Measurements from ENCODE around the gene IL22.
A peak's percentile ranks its signal among the peaks of the same experiment; 100 is the strongest.

The IL22 gene

DNA sequence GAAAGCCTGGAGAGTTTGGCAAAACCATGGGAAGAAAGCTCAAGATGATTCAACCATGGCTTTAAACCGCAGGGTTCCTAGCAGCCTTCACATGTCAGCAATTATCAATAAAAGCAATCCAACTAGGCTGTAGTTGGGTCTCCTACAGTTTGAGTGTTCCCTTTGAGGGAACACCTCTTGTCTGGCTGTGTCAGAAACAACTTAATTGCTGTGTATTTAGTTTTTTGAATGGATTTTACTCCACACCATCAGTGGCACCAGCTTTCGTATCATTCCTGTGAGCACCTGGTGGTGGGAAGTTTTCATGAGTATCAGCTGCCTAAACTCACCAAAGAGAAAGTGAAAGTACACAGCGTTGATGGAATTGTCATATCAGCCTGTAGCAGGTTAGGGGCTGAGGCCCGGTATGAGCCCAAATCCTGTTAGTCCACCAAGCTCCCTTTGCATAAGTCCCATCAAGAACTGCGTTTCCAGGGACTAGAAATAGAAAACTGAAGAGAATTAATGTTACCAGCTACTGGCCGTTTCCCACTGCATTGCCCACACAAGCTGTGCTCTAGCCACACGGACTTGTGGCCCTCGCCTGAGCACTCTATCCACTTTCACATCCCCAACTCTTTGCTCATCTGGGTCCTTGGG, 16.9 kb downstream of the IL22 start:
- H3K4me3 ChIP-seq (ENCODE audit: low read depth, low read length): peak overlapping the region; percentile 44
- TF ChIP-seq, protein P1, sequence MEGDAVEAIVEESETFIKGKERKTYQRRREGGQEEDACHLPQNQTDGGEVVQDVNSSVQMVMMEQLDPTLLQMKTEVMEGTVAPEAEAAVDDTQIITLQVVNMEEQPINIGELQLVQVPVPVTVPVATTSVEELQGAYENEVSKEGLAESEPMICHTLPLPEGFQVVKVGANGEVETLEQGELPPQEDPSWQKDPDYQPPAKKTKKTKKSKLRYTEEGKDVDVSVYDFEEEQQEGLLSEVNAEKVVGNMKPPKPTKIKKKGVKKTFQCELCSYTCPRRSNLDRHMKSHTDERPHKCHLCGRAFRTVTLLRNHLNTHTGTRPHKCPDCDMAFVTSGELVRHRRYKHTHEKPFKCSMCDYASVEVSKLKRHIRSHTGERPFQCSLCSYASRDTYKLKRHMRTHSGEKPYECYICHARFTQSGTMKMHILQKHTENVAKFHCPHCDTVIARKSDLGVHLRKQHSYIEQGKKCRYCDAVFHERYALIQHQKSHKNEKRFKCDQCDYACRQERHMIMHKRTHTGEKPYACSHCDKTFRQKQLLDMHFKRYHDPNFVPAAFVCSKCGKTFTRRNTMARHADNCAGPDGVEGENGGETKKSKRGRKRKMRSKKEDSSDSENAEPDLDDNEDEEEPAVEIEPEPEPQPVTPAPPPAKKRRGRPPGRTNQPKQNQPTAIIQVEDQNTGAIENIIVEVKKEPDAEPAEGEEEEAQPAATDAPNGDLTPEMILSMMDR (IDR thresholded peaks at IDR 0.05; ENCODE audit: control insufficient read depth, extremely low read depth, insufficient read depth): no peak
- DNase-seq (ENCODE audit: low read depth): no peak

DNA sequence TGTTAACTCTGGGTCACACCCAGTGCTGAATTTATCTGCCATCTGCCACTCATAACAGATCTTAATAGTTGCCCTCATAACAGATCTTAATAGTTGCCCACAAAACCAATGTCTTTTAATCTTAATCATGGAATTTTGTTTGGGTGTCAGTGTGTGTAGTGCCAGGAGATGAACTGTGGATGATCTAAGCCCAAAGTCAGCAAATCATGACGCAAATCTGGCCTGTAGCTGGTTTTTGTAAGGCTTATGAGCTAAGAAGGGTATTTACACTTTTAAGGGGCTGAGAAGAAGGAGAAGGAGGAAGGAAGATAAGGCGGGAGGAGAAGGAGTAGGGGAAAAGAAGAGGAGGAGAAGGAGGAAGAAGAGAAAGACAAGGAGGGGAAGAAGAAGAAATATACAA, 17.8 kb downstream of the IL22 start:
- no peak overlapping the region for H3K4me3 ChIP-seq (ENCODE audit: low read depth, low read length)
- no peak for DNase-seq (ENCODE audit: low read depth)
- TF ChIP-seq, protein P1 (IDR thresholded peaks at IDR 0.05; ENCODE audit: control insufficient read depth, extremely low read depth, insufficient read depth): no peak

DNA sequence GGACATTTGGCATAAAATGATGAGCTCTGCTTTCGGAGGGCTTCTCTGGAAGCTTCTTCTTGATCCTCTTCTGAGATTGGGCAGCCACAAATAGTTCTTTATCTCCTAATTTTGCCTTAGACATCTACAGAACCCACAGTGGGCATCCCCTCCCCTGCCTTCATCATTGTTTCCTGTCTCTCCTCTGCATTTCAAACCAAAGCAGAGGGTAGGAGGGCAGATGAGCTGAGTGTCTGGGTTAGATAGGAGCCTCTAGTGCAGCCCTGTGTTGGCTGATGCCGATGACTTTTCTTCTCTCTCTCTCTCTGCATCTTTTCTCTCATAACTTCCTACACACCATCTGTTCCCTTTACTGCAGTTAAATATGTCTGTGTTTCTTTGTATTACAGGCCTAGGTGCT, 19.3 kb downstream of the IL22 start:
- DNase-seq (ENCODE audit: low read depth): no peak

DNA sequence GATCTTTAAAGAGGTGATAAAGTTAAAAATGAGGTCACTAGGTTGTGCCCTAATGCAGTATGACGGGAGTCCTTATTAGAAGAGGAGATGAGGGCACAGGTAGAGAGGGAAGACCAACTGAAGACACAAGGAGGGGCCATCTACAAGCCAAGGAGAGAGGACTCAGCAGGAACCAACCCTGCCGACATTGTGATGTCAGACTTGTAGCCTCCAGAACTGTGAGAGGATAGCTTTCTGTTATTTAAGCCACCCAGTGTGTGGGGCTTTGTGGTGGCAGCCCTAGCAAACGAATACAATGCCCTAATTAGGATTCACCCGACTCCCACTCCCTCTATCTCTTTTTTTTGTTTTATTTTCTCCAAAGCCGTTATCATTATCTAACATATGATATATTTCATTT, 19.9 kb downstream of the IL22 start:
- TF ChIP-seq, protein P1 (IDR thresholded peaks at IDR 0.05; ENCODE audit: control insufficient read depth, extremely low read depth, insufficient read depth): no peak

More for the DNA sequence above, 19.3 kb downstream of the IL22 start:
- TF ChIP-seq, protein P1 (IDR thresholded peaks at IDR 0.05; ENCODE audit: control insufficient read depth, extremely low read depth, insufficient read depth): no peak
- no peak overlapping the region for H3K4me3 ChIP-seq (ENCODE audit: low read depth, low read length)

DNA sequence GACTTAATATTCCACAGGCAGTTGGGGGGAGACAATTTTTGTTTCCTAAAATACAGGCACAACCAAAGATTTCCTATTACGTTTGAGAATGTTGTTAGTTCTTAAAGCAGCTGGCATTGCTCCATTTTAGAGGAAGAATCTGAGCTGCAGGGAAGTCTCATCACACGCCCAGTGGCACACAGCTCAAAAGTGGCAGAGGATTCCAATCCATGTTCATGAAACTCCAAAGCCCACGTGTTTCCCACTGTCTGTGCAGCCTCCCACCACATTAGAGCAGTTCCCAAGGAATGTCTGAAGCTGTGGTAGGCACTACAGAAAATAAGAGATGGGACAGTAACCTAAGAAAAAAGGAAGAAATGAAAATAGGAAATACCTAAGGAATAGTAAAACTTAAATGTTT, 21.7 kb downstream of the IL22 start:
- H3K4me3 ChIP-seq (ENCODE audit: low read depth, low read length): no peak overlapping the region
- no peak for DNase-seq (ENCODE audit: low read depth)
- TF ChIP-seq, protein P1 (IDR thresholded peaks at IDR 0.05; ENCODE audit: control insufficient read depth, extremely low read depth, insufficient read depth): no peak

More for the DNA sequence above, 19.9 kb downstream of the IL22 start:
- DNase-seq (ENCODE audit: low read depth): no peak
- H3K4me3 ChIP-seq (ENCODE audit: low read depth, low read length): no peak overlapping the region

DNA sequence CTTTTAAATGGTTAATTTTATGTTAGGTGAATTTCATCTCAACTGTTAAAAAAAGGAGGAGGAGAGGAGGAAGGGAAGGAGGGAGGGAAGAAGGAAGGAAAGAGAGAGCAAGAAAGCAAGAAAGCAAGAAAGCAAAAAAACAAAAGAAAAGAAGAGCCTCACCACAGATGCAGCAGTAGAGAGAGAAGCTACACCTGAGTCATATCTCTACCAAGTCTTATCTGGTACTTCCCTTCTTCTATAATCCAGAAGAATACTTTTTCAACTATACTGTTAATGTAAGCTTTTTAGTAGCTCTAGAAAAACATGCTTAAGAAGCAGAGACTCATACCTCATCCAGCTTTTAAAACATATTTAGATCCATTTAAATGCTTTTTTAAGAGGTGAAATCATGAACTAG, 22.2 kb downstream of the IL22 start:
- H3K4me3 ChIP-seq (ENCODE audit: low read depth, low read length): no peak overlapping the region
- TF ChIP-seq, protein P1 (IDR thresholded peaks at IDR 0.05; ENCODE audit: control insufficient read depth, extremely low read depth, insufficient read depth): no peak
- DNase-seq (ENCODE audit: low read depth): no peak

DNA sequence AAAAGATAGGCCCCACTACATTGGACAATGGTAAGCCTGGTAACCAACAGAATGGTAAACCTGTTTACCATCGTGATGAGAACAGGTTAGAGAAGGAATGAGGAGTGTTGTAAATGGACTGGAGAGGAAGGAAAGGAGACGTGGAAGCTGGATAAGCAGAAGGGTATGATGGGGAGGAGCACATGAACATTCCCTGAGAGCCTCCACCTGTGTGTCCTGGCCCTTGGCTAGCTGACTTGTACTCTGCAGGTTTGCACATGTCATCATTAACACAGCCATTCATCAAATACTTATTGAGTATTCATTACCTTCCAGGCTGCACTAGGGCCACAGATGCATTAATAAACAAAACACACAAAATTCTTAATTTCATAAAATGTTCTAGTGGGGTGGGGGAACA, 23.4 kb downstream of the IL22 start:
- no peak overlapping the region for H3K4me3 ChIP-seq (ENCODE audit: low read depth, low read length)
- TF ChIP-seq, protein P1 (IDR thresholded peaks at IDR 0.05; ENCODE audit: control insufficient read depth, extremely low read depth, insufficient read depth): no peak
- DNase-seq (ENCODE audit: low read depth): no peak
